ENCODE measurements around the gene CALR3.

The CALR3 gene

DNA sequence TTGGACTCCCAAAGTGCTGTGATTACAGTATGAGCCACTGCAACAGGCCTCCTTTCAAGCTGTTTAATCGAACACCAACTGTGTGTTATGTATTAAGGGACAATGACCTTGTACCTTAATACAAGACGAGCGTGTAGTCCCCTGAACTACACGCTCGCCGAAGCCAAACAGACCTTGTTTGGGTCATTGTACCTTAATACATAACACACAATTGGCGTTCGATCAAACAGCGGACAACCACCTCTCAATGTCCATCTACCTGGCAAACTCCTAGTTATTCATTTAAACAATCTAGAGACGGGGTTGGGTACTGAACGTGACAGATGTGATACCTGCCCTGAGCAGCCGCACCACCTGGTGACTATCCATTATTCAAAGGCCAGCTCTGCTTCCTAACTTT, 45.0 kb upstream of the CALR3 start:
- TF ChIP-seq, protein P1, sequence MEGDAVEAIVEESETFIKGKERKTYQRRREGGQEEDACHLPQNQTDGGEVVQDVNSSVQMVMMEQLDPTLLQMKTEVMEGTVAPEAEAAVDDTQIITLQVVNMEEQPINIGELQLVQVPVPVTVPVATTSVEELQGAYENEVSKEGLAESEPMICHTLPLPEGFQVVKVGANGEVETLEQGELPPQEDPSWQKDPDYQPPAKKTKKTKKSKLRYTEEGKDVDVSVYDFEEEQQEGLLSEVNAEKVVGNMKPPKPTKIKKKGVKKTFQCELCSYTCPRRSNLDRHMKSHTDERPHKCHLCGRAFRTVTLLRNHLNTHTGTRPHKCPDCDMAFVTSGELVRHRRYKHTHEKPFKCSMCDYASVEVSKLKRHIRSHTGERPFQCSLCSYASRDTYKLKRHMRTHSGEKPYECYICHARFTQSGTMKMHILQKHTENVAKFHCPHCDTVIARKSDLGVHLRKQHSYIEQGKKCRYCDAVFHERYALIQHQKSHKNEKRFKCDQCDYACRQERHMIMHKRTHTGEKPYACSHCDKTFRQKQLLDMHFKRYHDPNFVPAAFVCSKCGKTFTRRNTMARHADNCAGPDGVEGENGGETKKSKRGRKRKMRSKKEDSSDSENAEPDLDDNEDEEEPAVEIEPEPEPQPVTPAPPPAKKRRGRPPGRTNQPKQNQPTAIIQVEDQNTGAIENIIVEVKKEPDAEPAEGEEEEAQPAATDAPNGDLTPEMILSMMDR (IDR thresholded peaks at IDR 0.05; ENCODE audit: insufficient read depth, low read depth, low read length, missing control alignments) = no peak
- DNase-seq (ENCODE audit: low read depth) = no peak
- peak overlapping the region; percentile 94 for H3K4me3 ChIP-seq (ENCODE audit: low read length)

DNA sequence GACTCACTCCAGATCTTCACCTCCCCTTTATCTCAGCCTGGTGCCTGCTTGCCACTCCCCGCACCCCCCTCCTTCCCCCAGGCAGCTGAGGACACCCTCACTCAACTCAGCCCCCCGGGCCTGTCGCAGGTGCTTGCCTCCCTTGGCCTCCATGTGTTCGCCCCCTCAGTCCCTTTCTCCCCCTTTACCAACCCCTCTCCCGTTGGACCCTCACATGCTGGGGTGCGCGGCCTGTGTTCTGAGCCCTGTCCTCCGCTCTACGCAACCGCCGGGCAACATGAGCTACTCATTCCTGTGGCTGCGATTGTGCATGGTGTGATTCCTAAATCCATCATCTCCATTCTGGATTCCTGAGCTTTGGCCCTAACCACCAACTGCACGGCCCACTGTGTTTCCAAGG, 41.1 kb upstream of the CALR3 start:
- TF ChIP-seq, protein P1 (IDR thresholded peaks at IDR 0.05; ENCODE audit: insufficient read depth, low read depth, low read length, missing control alignments) = no peak
- DNase-seq (ENCODE audit: low read depth) = no peak
- H3K4me3 ChIP-seq (ENCODE audit: low read length) = no peak overlapping the region

DNA sequence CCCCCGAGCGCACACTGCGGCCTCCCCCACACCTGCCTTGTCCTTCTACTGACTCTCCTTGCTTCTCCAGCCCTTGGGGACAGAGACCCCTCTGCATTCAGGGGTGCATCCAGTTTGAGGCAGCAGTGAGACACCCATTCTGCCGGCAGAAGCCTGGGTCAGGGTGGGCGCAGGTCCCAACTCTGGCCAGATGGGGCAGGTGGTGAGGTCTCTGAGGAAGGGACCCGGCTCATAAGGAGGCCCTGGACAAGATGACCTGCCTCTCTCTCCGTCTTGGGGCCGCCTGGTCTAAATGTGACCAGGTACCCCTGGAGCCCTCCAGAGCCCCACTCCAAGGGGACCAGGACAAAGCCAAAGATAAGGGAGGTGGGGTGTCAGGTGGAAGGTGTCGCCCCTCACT, 40.2 kb upstream of the CALR3 start:
- DNase-seq (ENCODE audit: low read depth) = no peak
- TF ChIP-seq, protein P1 (IDR thresholded peaks at IDR 0.05; ENCODE audit: insufficient read depth, low read depth, low read length, missing control alignments) = no peak
- H3K4me3 ChIP-seq (ENCODE audit: low read length) = no peak overlapping the region

DNA sequence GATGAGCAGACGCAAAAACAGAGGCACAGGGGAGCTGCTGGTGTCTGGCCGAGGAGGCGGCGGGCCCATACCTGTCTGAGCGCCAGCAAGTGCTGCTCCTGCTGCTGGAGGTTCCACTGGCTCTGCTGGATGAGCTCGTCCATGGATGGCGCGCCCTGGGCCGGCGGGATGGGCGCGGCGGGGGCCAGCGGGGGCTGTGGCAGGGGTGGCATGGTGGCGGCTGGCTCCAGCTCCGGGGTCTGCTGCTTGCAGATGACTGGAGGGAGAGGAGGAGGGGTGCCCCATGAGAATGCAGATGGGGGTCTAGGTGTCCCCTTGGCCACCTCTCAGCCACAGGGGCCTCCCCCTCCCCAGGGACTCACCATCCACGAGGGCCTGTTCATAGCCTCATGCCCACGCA, 39.4 kb upstream of the CALR3 start:
- H3K4me3 ChIP-seq (ENCODE audit: low read length) = no peak overlapping the region
- TF ChIP-seq, protein P1 (IDR thresholded peaks at IDR 0.05; ENCODE audit: insufficient read depth, low read depth, low read length, missing control alignments) = no peak
- DNase-seq (ENCODE audit: low read depth) = no peak

DNA sequence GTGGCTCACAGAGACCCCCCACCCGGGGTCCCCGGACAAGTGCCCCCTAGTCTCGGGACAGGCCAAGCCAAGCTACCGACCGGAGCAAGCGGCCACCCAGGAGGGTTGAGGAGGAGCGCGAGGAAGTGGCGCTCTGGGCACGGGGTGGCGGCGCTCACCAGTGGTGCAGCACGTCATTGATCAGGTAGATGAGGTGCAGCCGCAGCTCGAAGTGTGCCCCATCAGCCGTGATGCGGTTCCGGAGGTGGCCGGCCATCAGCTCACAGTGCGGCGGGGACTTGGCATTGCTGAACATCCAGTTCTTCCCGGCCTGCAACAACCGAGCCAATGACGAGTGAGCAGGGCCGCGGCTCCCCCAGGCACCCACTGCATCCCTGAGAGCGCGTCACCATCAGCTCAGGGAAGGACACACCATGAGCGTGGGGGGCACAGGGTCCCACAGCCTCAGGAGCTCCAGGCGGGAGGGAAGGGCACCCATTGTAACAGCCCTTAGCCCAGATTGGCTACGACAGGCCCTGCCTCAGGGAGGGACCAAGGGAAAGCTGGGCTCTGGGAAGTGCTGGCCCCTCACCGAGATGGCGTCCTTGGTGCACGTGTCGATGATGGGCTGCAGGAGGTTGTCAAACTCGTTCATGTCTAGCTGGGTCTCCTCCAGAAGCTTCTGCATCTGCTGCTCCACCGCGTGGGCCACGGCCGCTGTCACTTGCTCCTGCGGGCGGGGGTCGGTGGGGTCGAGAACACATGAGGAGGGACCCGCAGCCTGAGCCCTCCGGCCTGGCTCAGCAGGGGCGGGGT, 36.7 kb upstream of the CALR3 start:
- H3K4me3 ChIP-seq (ENCODE audit: low read length) = no peak overlapping the region
- TF ChIP-seq, protein P1 (IDR thresholded peaks at IDR 0.05; ENCODE audit: insufficient read depth, low read depth, low read length, missing control alignments) = no peak
- no peak for DNase-seq (ENCODE audit: low read depth)

DNA sequence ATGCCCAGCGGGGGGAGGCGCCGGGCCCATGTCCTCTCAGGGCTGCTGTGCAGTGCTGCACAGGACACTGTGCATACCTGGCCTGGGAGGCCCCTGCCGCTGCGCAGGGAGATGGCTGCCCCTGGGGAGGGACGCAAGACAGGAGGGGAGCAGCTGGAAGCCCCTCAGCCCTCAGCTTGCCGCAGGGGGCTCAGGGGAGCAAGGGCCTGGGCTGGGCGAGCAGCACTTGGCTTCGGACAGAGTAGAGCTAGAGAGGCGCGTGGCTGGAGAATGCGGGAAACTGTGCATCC, 35.4 kb upstream of the CALR3 start:
- H3K4me3 ChIP-seq (ENCODE audit: low read length) = no peak overlapping the region
- DNase-seq (ENCODE audit: low read depth) = no peak
- TF ChIP-seq, protein P1 (IDR thresholded peaks at IDR 0.05; ENCODE audit: insufficient read depth, low read depth, low read length, missing control alignments) = no peak
